IMR-90 (cell line): ENCODE data around the gene PPP1R14C. TPM values are rescaled to one million over a fixed set of nuclear protein-coding genes. Genes with fewer than 3 reads are reported as not detected.

ENCODE experiments used
- ATAC-seq: fragments of 200-7000 bp; cut with Tn5 transposase; 2 replicates; pipeline ENCODE4 v1.9.1; 2020; ENCODE audit warnings: low read depth, mild to moderate bottlenecking, moderate library complexity
- BruUV-seq: library from RNA; stranded (reverse); fragments of 400-500 nt; replicated peaks from 2 replicates; lab custom pipeline; 2021; lab: Mats Ljungman, UMichigan
- CTCF ChIA-PET: fragments of 300-600 bp; formaldehyde crosslinking; extraction: SDS; loops from one replicate; lab custom pipeline; 2021; ENCODE audit warnings: antibody characterized with exemption; lab: Yijun Ruan, JAX
- POLR2A ChIA-PET: fragments of 300-600 bp; sonication (Branson Sonifier 250); formaldehyde crosslinking; loops from one replicate; lab custom pipeline; 2022; ENCODE audit warnings: antibody characterized with exemption; ENCODE audit not compliant: unreplicated experiment; lab: Charles Lee
- DNase-seq: peaks from one replicate; pipeline ENCODE4 v3.0.0; 2013
- H2AFZ ChIP-seq: replicated peaks from 2 replicates; pipeline ENCODE3; 2013; ENCODE audit warnings: low read length, mild to moderate bottlenecking; ENCODE audit not compliant: poor library complexity
- H2AK5ac ChIP-seq: 2 replicates; pipeline ENCODE4 v1.6.1; 2013; ENCODE audit warnings: low read depth, low read length, inconsistent platforms
- H2AK9ac ChIP-seq: replicated peaks from 2 replicates; pipeline ENCODE3; 2013; ENCODE audit warnings: mild to moderate bottlenecking, low read depth, low read length, moderate library complexity; ENCODE audit not compliant: poor library complexity
- H2BK120ac ChIP-seq: 2 replicates; pipeline ENCODE4 v1.6.1; 2013; ENCODE audit warnings: low read depth, low read length, inconsistent platforms
- H2BK15ac ChIP-seq: 3 replicates; pipeline ENCODE4 v1.6.1; 2013; ENCODE audit warnings: low read depth, low read length, inconsistent platforms
- H2BK20ac ChIP-seq: 2 replicates; pipeline ENCODE4 v1.6.1; 2013; ENCODE audit warnings: low read depth, mild to moderate bottlenecking, inconsistent platforms, low read length, moderate library complexity
- H2BK5ac ChIP-seq: 2 replicates; pipeline ENCODE4 v1.6.1; 2013; ENCODE audit warnings: mild to moderate bottlenecking, low read depth, low read length, inconsistent platforms; ENCODE audit not compliant: poor library complexity, severe bottlenecking
- H3K14ac ChIP-seq: replicated peaks from 2 replicates; pipeline ENCODE4 v1.6.1; 2013; ENCODE audit warnings: low read depth, low read length, inconsistent platforms
- H3K18ac ChIP-seq: 2 replicates; pipeline ENCODE4 v1.6.1; 2013; ENCODE audit warnings: low read depth, low read length, control low read depth
- H3K23ac ChIP-seq: 2 replicates; pipeline ENCODE4 v1.6.1; 2013; ENCODE audit warnings: low read depth, low read length, inconsistent platforms
- H3K27ac ChIP-seq: 2 replicates; pipeline ENCODE4 v1.5.1; 2013; ENCODE audit warnings: mild to moderate bottlenecking, control low read depth, low read length; ENCODE audit not compliant: insufficient read depth
- H3K27me3 ChIP-seq: 2 replicates; pipeline ENCODE4 v1.6.1; 2013; ENCODE audit warnings: low read length; ENCODE audit not compliant: control insufficient read depth, insufficient read depth
- H3K36me3 ChIP-seq: 2 replicates; pipeline ENCODE4 v1.6.1; 2013; ENCODE audit warnings: low read length, mixed read lengths; ENCODE audit not compliant: control insufficient read depth, insufficient read depth
- H3K4ac ChIP-seq: 2 replicates; pipeline ENCODE4 v1.6.1; 2013; ENCODE audit warnings: low read depth, low read length, inconsistent platforms
- H3K4me1 ChIP-seq: 2 replicates; pipeline ENCODE4 v1.6.1; 2013; ENCODE audit warnings: low read length, mixed read lengths; ENCODE audit not compliant: control insufficient read depth, insufficient read depth
- H3K4me2 ChIP-seq: 2 replicates; pipeline ENCODE4 v1.6.1; 2013; ENCODE audit warnings: low read depth, mild to moderate bottlenecking, control low read depth, low read length, moderate library complexity
- H3K4me3 ChIP-seq: 2 replicates; pipeline ENCODE4 v1.5.1; 2013; ENCODE audit warnings: low read depth, mild to moderate bottlenecking, control low read depth, low read length, moderate library complexity; ENCODE audit not compliant: insufficient read depth
- H3K56ac ChIP-seq: 2 replicates; pipeline ENCODE4 v1.6.1; 2013; ENCODE audit warnings: low read length, inconsistent platforms; ENCODE audit not compliant: insufficient read depth; ENCODE audit errors: extremely low read depth
- H3K79me1 ChIP-seq, 2 experiments: 2 replicates each; pipeline ENCODE4 v1.6.1; 2013; ENCODE audit warnings: low read length in 2 of 2, inconsistent platforms in 1 of 2, low read depth in 1 of 2
- H3K9ac ChIP-seq: 2 replicates; pipeline ENCODE4 v1.6.1; 2013; ENCODE audit warnings: low read depth, low read length, control low read depth
- H3K9me1 ChIP-seq: 2 replicates; pipeline ENCODE4 v1.6.1; 2013; ENCODE audit warnings: low read length, inconsistent platforms; ENCODE audit not compliant: insufficient read depth
- H3K9me3 ChIP-seq: 2 replicates; pipeline ENCODE4 v1.6.1; 2013; ENCODE audit warnings: low read length; ENCODE audit not compliant: control insufficient read depth, insufficient read depth
- H4K20me1 ChIP-seq: 2 replicates; pipeline ENCODE4 v1.6.1; 2013; ENCODE audit warnings: low read length, inconsistent platforms; ENCODE audit not compliant: insufficient read depth
- H4K5ac ChIP-seq: 2 replicates; pipeline ENCODE4 v1.6.1; 2013; ENCODE audit warnings: mild to moderate bottlenecking, low read depth, low read length, control low read depth
- H4K8ac ChIP-seq, 2 experiments: 2 replicates each; pipeline ENCODE4 v1.6.1; 2013; ENCODE audit warnings: low read depth in 2 of 2, low read length in 2 of 2, control low read depth in 1 of 2, inconsistent platforms in 1 of 2
- H4K91ac ChIP-seq: 2 replicates; pipeline ENCODE4 v1.6.1; 2013; ENCODE audit warnings: low read depth, low read length, inconsistent platforms; ENCODE audit not compliant: insufficient read depth
- CTCF ChIP-seq: conservative IDR thresholded peaks from 2 replicates; pipeline ENCODE4 v1.5.1; 2012; ENCODE audit warnings: mild to moderate bottlenecking, low read depth, low read length, improper control_type of control experiment
- WGBS, 2 experiments: methylation state at CpG; one replicate each; pipeline versions ENCODE4 v1.1.5 to v1.1.7; 2013; ENCODE audit warnings: missing lambda C conversion rate in 2 of 2; ENCODE audit not compliant: insufficient read length in 1 of 2; ENCODE audit errors: extremely low coverage in 2 of 2; 5-methylcytosine and 5-hydroxymethylcytosine counted together
- dilution Hi-C: fragments of 300-500 bp; cut with HindIII; formaldehyde crosslinking; loops from one replicate; pipeline ENCODE4 v1.14.3; 2018; ENCODE audit warnings: low sequenced_read_pairs; ENCODE audit not compliant: unreplicated experiment
- in situ Hi-C: fragments of 300-500 bp; cut with MboI; formaldehyde crosslinking; loops from 3 replicates; pipeline ENCODE4 v1.14.3; 2019; ENCODE audit warnings: low sequenced_read_pairs, inconsistent platforms, mixed read lengths
- intact Hi-C: fragments of 100-400 bp; cut with micrococcal nuclease; formaldehyde crosslinking; loops from 2 replicates; pipeline ENCODE4 v1.10.0; 2022
- polyA plus RNA-seq, 3 experiments: library from polyadenylated mRNA; depleted of rRNA; stranded (reverse); fragments of >200 nt; gene quantifications; 2 replicates each; pipeline ENCODE4 v1.2.3, GENCODE V29; 2012; ENCODE audit warnings: low replicate concordance in 1 of 3
- total RNA-seq: library from RNA; depleted of rRNA; stranded (reverse); fragments of >200 nt; gene quantifications from 2 replicates; pipeline ENCODE4 v1.2.3, GENCODE V29; 2012

Gene PPP1R14C
- total and polyA plus RNA-seq, 2 of the 4 experiments (the other 2 are of a cell fraction), result not detected

DNA sequence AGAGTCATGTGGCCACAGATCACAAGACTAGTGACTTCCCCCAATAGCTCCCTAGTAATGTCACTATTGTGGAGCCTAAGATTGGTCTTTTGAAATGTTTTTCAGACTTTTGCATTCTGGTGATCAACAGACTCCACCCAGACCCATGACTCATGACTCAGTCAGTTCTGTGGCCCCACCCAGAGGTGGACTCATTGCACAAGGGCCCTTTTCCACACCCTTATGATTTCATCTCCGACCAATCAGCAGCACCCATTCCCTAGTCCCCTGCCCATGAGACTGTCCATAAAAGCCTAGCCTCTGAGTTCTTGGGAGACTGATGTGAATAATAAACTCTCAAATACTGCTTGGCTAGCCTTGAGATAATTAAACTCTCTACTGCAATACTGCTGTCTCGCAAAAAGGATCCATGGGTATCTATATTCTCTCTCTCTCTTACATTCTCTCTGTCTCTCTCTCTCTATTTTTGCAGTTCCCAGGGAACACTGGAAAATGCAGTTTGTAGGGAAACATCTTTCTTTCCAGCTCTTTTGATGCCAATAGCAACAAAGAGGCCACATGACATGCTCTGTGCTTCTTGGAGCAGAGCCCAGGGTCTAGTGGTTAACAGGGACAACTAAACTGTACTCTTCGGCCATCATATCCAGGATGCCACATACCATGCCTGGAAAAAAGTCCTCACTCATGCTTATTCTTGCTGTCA lies 154.6 kb downstream of the PPP1R14C start:
- ATAC-seq (no peak), DNase-seq (no peak)
- Histone ChIP-seq H3K14ac (no peak overlapping the region), H2BK15ac (no peak overlapping the region), H3K9ac (no peak overlapping the region), H3K4ac (no peak overlapping the region), H2AFZ (no peak overlapping the region), H2BK20ac (no peak overlapping the region), H3K4me2 (no peak overlapping the region), H4K20me1 (no peaks in the 10 kb centered on the region), H4K5ac (no peak overlapping the region), H2AK5ac (no peak overlapping the region), H3K27me3 (0 out of 2 replicates have a peak, but pooled peaks cover 2% of the 10 kb centered on the region), H3K36me3 (no peaks in the 10 kb centered on the region), H2AK9ac (no peak overlapping the region), H4K8ac (no peak overlapping the region), H2BK5ac (no peak overlapping the region), H2BK120ac (no peak overlapping the region), H3K4me1 (no peaks in the 10 kb centered on the region), H3K79me1 (no peaks in the 10 kb centered on the region), H3K4me3 (no peak overlapping the region), H3K9me3 (peaks cover 9% of the 10 kb centered on the region), H3K27ac (no peak overlapping the region), H3K9me1 (no peaks in the 10 kb centered on the region), H3K18ac (no peak overlapping the region), H4K91ac (no peak overlapping the region), H3K56ac (no peak overlapping the region), H3K23ac (no peak overlapping the region)
- POLR2A ChIA-PET, result no interaction called here
- dilution Hi-C loops, result no loop called here
- intact Hi-C loops, result no loop called here
- 100% methylated on average over 1 of the region's 3 CpGs; no CpG with 5 or more reads in 1 of the 2 experiments for WGBS, 2 experiments
- no peak for TF ChIP-seq CTCF
- in situ Hi-C loops, result no loop called here
- BruUV-seq, result no TSS peak
- CTCF ChIA-PET, result no interaction called here
